K562 (cell line): Measurements from ENCODE around the gene PI4KA. TPM values are rescaled to one million over a fixed set of nuclear protein-coding genes. Genes with fewer than 3 reads are reported as not detected.

Experiments used
- ATAC-seq: fragments of 200-7000 bp; cut with Tn5 transposase; 3 replicates; pipeline ENCODE4 v1.9.1; 2020; ENCODE audit warnings: moderate library complexity
- BruUV-seq: library from RNA; stranded (reverse); fragments of 400-500 nt; replicated peaks from 2 replicates; lab custom pipeline; 2021; lab: Mats Ljungman, UMichigan
- CTCF ChIA-PET: fragments of 300-600 bp; formaldehyde crosslinking; extraction: SDS; loops from one replicate; lab custom pipeline; 2021; ENCODE audit warnings: low intra/inter-chr PET ratio; lab: Yijun Ruan, JAX
- POLR2A ChIA-PET: fragments of 300-600, 350-650 bp; sonication (Branson Sonifier 250); formaldehyde crosslinking; extraction: SDS; loops from one replicate; lab custom pipeline; 2021; ENCODE audit warnings: antibody characterized with exemption, inconsistent platforms; lab: Yijun Ruan, JAX
- DNase-seq, 4 experiments: peaks; one replicate each; pipeline versions ENCODE4 v3.0.0 to v3.0.0-alpha.2; 2011 to 2018; ENCODE audit warnings: low spot score in 3 of 4, mixed read lengths in 3 of 4; ENCODE audit errors: extremely low read depth in 1 of 4
- FAIRE-seq: peaks from 2 replicates; lab custom pipeline; 2011; peaks lifted over from hg19 to GRCh38; lab: Jason Lieb, UNC
- H2AFZ ChIP-seq: 2 replicates; pipeline ENCODE4 v1.6.0; 2011; ENCODE audit warnings: low read depth, low read length, control low read depth, inconsistent platforms
- H3K27ac ChIP-seq: fragments of 200-600 bp; 3 replicates; pipeline ENCODE4 v1.8.0; 2011; ENCODE audit warnings: low read depth, mild to moderate bottlenecking, control low read depth, inconsistent platforms, low read length, moderate library complexity, mixed read lengths; ENCODE audit errors: extremely low read depth
- H3K27me3 ChIP-seq, 2 experiments: fragments of 300-600 bp in 1 of 2; 2 replicates in 1 of 2; 3 replicates in 1 of 2; pipeline versions ENCODE4 v1.6.0 to v1.8.0; 2011; ENCODE audit warnings: inconsistent platforms in 2 of 2, low read length in 2 of 2, mild to moderate bottlenecking in 1 of 2, mixed read lengths in 1 of 2, moderate library complexity in 1 of 2; ENCODE audit not compliant: control insufficient read depth in 2 of 2, insufficient read depth in 2 of 2
- H3K36me3 ChIP-seq: fragments of 300-600 bp; 3 replicates; pipeline ENCODE4 v1.8.0; 2011; ENCODE audit warnings: mild to moderate bottlenecking, low read length, inconsistent platforms; ENCODE audit not compliant: control insufficient read depth, insufficient read depth
- H3K4me1 ChIP-seq, 2 experiments: fragments of 200-600 bp in 1 of 2; replicated peaks in 1 of 2; 2 replicates in 1 of 2; 3 replicates in 1 of 2; pipeline versions ENCODE4 v1.5.1 to v1.8.0; 2011; ENCODE audit warnings: inconsistent platforms in 2 of 2, low read length in 2 of 2, mild to moderate bottlenecking in 1 of 2, mixed read lengths in 1 of 2, moderate library complexity in 1 of 2; ENCODE audit not compliant: control insufficient read depth in 2 of 2, insufficient read depth in 2 of 2
- H3K4me2 ChIP-seq: 2 replicates; pipeline ENCODE4 v1.6.1; 2011; ENCODE audit warnings: low read length, control low read depth, inconsistent platforms, mixed read lengths; ENCODE audit not compliant: insufficient read depth
- H3K4me3 ChIP-seq: fragments of 200-600 bp; sonication (generic), shearing (Covaris generic); 2 replicates; pipeline ENCODE4 v1.5.1; 2016; ENCODE audit warnings: control low read depth, inconsistent platforms
- H3K79me2 ChIP-seq: fragments of 200-600 bp; 3 replicates; pipeline ENCODE4 v1.8.0; 2011; ENCODE audit warnings: low read length, inconsistent platforms; ENCODE audit not compliant: control insufficient read depth, insufficient read depth
- H3K9ac ChIP-seq, 2 experiments: 2 replicates each; pipeline versions ENCODE4 v1.6.0 to v1.6.1; 2011; ENCODE audit warnings: low read depth in 2 of 2, low read length in 2 of 2, control low read depth in 1 of 2, inconsistent platforms in 1 of 2, mild to moderate bottlenecking in 1 of 2, mixed read lengths in 1 of 2; ENCODE audit not compliant: insufficient read depth in 1 of 2
- H3K9me1 ChIP-seq: one replicate; pipeline ENCODE4 v1.6.0; 2011; ENCODE audit warnings: inconsistent platforms, mild to moderate bottlenecking, low read length, moderate library complexity; ENCODE audit not compliant: control insufficient read depth, insufficient read depth
- H3K9me3 ChIP-seq: replicated peaks from 2 replicates; pipeline ENCODE4 v1.5.1; 2011; ENCODE audit warnings: low read depth, low read length, inconsistent platforms; ENCODE audit not compliant: control insufficient read depth, insufficient read depth
- H4K20me1 ChIP-seq: replicated peaks from 2 replicates; pipeline ENCODE4 v1.6.1; 2011; ENCODE audit warnings: low read length, inconsistent platforms, mixed read lengths; ENCODE audit not compliant: control insufficient read depth, insufficient read depth
- CEBPG ChIP-seq, 3 experiments: fragments of 200-800 bp in 1 of 3; sonication (Bioruptor generic) in 1 of 3; sonication (generic) in 1 of 3; formaldehyde crosslinking in 1 of 3; IDR thresholded peaks in 2 of 3; conservative IDR thresholded peaks in 1 of 3; 2 replicates each; pipeline versions ENCODE4 v1.6.1 to v1.8.0; 2016 to 2022; ENCODE audit warnings: missing compliant biosample characterization in 2 of 3, missing genetic modification characterization in 2 of 3, mild to moderate bottlenecking in 1 of 3, missing genetic modification reagents in 1 of 3
- KLF13 ChIP-seq: fragments of 450-650 bp; IDR thresholded peaks from 2 replicates; pipeline ENCODE4 v1.6.1; 2016; ENCODE audit warnings: missing genetic modification characterization, low read depth, mild to moderate bottlenecking, missing compliant biosample characterization, moderate library complexity, borderline replicate concordance
- LARP7 ChIP-seq: fragments of 450-650 bp; IDR thresholded peaks from 2 replicates; pipeline ENCODE4 v1.6.1; 2016
- NFATC3 ChIP-seq: fragments of 450-650 bp; IDR thresholded peaks from 2 replicates; pipeline ENCODE4 v1.6.1; 2017; ENCODE audit warnings: mild to moderate bottlenecking
- POLR2A ChIP-seq: fragments of 450-650 bp; conservative IDR thresholded peaks from 2 replicates; pipeline ENCODE4 v1.6.1; 2016
- SMAD3 ChIP-seq: fragments of 450-650 bp; formaldehyde crosslinking; conservative IDR thresholded peaks from 2 replicates; pipeline ENCODE4 v1.4.0; 2020; ENCODE audit warnings: mild to moderate bottlenecking
- SMAD4 ChIP-seq: fragments of 250-450 bp; sonication (Bioruptor Pico); conservative IDR thresholded peaks from 2 replicates; pipeline ENCODE4 v1.8.0; 2021; ENCODE audit warnings: inconsistent platforms, mild to moderate bottlenecking, moderate library complexity
- SRSF7 ChIP-seq: fragments of 200-400 bp; formaldehyde crosslinking; optimal IDR thresholded peaks from 2 replicates; pipeline ENCODE3; 2017; ENCODE audit warnings: mild to moderate bottlenecking, low read depth, low read length
- STAT5A ChIP-seq: IDR thresholded peaks from 2 replicates; pipeline ENCODE4 v1.6.1; 2012; ENCODE audit warnings: low read length, inconsistent platforms, borderline replicate concordance
- ZNF23 ChIP-seq: fragments of 250-450 bp; sonication (Bioruptor Pico); IDR thresholded peaks from 2 replicates; pipeline ENCODE4 v1.4.0; 2020; ENCODE audit warnings: mild to moderate bottlenecking
- ZNF444 ChIP-seq: fragments of 250-450 bp; sonication (Bioruptor Pico); IDR thresholded peaks from 2 replicates; pipeline ENCODE4 v1.4.0; 2020; ENCODE audit warnings: mild to moderate bottlenecking, moderate library complexity
- WGBS: fragments of 100-300 bp; shearing (Covaris generic); methylation state at CpG from one replicate; pipeline ENCODE4 v1.1.6; 2016; ENCODE audit warnings: low coverage, mixed read lengths; ENCODE audit not compliant: insufficient coverage; ENCODE audit errors: missing lambda C conversion rate; 5-methylcytosine and 5-hydroxymethylcytosine counted together
- in situ Hi-C: fragments of 300-500 bp; cut with MboI; formaldehyde crosslinking; loops from 4 replicates; pipeline ENCODE4 v1.15.0; 2018; ENCODE audit warnings: inconsistent platforms, mixed read lengths
- intact Hi-C: fragments of 100-400 bp; cut with micrococcal nuclease; formaldehyde crosslinking; loops from 2 replicates; pipeline ENCODE4 v1.14.2; 2022
- polyA plus RNA-seq, 8 experiments: library from polyadenylated mRNA; depleted of rRNA in 4 of 8; stranded (reverse) in 5 of 8; unstranded in 3 of 8; fragments of >200 nt; fragmentation: Nextera tagmentation in 2 of 8; fragmentation: Illumina TruSeq in 1 of 8; extraction: Ambion mirVana in 2 of 8; extraction: Trizol in 1 of 8; gene quantifications; 2 replicates each; pipeline versions ENCODE4 v1.2.1 to v1.2.3, GENCODE V29; 2011 to 2014; ENCODE audit warnings: inconsistent platforms in 1 of 8, missing spikeins in 1 of 8
- total RNA-seq, 7 experiments: library from RNA; depleted of rRNA in 6 of 7; stranded (reverse); fragments of >200 nt in 6 of 7; fragmentation: Illumina TruSeq in 2 of 7; extraction: Trizol in 2 of 7; gene quantifications; 2 replicates each; pipeline versions ENCODE4 v1.2.1 to v1.2.3, GENCODE V29; 2011 to 2021; ENCODE audit warnings: low replicate concordance in 1 of 7
- TF ChIP-seq, protein P1 (sequence below): fragments of 250-450 bp; sonication (Bioruptor Pico); IDR thresholded peaks from 2 replicates; pipeline ENCODE4 v1.8.0; 2022; ENCODE audit warnings: inconsistent platforms, mild to moderate bottlenecking, moderate library complexity, borderline replicate concordance
- TF ChIP-seq, protein P2 (sequence below): fragments of 250-450 bp; sonication (Bioruptor Pico); IDR thresholded peaks from 2 replicates; pipeline ENCODE4 v1.8.0; 2022; ENCODE audit warnings: moderate library complexity, mild to moderate bottlenecking, inconsistent platforms
- TF ChIP-seq, protein P3 (sequence below): fragments of 250-450 bp; sonication (Bioruptor Pico); IDR thresholded peaks from 2 replicates; pipeline ENCODE4 v1.4.0; 2020; ENCODE audit warnings: mild to moderate bottlenecking, moderate library complexity, borderline replicate concordance

Gene PI4KA
- total and polyA plus RNA-seq, 9 of the 15 experiments (the other 6 are each of a cell fraction or from before 2014, with no cell fraction given) = 7.3 to 187 (median 84.7) TPM

DNA sequence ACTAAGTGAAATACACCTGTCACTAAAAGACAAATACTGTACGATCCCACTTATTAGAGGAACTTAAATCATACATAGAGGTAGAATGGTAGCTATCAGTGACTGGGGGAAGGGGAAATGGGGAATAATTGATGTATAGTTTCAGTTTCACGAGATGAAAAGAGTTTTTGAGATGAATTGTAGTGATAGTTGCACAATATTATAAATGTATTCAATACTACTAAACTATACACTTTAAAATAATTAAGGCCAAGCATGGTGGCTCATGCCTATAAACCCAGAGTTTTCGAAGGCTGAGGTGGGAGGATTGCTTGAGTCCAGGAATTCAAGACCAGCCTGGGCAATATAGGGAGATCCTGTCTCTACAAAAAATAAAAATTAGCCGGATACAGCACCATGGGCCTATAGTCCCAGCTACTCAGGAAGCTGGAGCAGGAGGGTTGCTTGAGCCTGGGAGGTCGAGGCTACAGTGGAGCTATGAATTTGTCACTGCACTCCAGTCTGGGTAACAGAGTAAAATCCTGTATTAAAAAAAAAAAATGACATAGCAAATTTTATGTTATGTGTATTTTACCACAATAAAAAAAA lies 44.3 kb downstream of the PI4KA start:
- Histone ChIP-seq H3K4me2 (no peak overlapping the region), H2AFZ (no peak overlapping the region), H3K9ac (no peak overlapping the region), H3K4me3 (no peak overlapping the region), H4K20me1 (no peaks in the 10 kb centered on the region), H3K79me2 (no peaks in the 10 kb centered on the region), H3K27me3 (no peaks in the 10 kb centered on the region), H3K27ac (no peak overlapping the region), H3K9me3 (no peaks in the 10 kb centered on the region), H3K4me1 (no peaks in the 10 kb centered on the region), H3K36me3 (peaks cover 77% of the 10 kb centered on the region), H3K9me1 (no peaks in the 10 kb centered on the region)
- BruUV-seq = no TSS peak
- intact Hi-C loops = no loop called here
- DNase-seq (no peak), ATAC-seq (no peak), FAIRE-seq (no peak)
- WGBS = 79% methylated on average over 5 of the region's 5 CpGs
- ChIA-PET CTCF (no interaction called here), POLR2A (interaction anchor here (0.6 to 15.3 kb wide), 4 partner anchors 9 to 45 kb away, joined by 3 to 172 read pairs (median 4); no protein-coding TSS in a partner anchor)
- in situ Hi-C loops = no loop called here
- TF ChIP-seq ZNF23 (CRISPR knock-in tag) (no peak), SMAD4 (CRISPR knock-in tag) (0 out of 2 replicates have a peak, but pooled peaks have one; percentile 40), LARP7 (no peak), NFATC3 (no peak), POLR2A (no peak), SMAD3 (0 out of 2 replicates have a peak, but pooled peaks have one; percentile 19), KLF13 (0 out of 2 replicates have a peak, but pooled peaks have one; percentile 32), STAT5A (no peak), CEBPG (CRISPR knock-in tag; IDR thresholded peaks at IDR 0.05) (no peak), CEBPG (tag; conservative IDR thresholded peaks at IDR 0.05 in 1 of 2, IDR thresholded peaks at IDR 0.05 in 1 of 2) (peak; percentile 27 to 82; a peak in 2 of 4 replicates), ZNF444 (CRISPR knock-in tag) (peak; percentile 27; the same call in 1 of the 2 replicates), SRSF7 (no peak)
- TF ChIP-seq, protein P1, sequence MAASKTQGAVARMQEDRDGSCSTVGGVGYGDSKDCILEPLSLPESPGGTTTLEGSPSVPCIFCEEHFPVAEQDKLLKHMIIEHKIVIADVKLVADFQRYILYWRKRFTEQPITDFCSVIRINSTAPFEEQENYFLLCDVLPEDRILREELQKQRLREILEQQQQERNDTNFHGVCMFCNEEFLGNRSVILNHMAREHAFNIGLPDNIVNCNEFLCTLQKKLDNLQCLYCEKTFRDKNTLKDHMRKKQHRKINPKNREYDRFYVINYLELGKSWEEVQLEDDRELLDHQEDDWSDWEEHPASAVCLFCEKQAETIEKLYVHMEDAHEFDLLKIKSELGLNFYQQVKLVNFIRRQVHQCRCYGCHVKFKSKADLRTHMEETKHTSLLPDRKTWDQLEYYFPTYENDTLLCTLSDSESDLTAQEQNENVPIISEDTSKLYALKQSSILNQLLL (CRISPR knock-in tag) = 0 out of 2 replicates have a peak, but pooled peaks have one; percentile 12
- TF ChIP-seq, protein P2, sequence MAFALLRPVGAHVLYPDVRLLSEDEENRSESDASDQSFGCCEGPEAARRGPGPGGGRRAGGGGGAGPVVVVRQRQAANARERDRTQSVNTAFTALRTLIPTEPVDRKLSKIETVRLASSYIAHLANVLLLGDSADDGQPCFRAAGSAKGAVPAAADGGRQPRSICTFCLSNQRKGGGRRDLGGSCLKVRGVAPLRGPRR (CRISPR knock-in tag) = peak; percentile 17; the same call in 1 of the 2 replicates
- TF ChIP-seq, protein P3, sequence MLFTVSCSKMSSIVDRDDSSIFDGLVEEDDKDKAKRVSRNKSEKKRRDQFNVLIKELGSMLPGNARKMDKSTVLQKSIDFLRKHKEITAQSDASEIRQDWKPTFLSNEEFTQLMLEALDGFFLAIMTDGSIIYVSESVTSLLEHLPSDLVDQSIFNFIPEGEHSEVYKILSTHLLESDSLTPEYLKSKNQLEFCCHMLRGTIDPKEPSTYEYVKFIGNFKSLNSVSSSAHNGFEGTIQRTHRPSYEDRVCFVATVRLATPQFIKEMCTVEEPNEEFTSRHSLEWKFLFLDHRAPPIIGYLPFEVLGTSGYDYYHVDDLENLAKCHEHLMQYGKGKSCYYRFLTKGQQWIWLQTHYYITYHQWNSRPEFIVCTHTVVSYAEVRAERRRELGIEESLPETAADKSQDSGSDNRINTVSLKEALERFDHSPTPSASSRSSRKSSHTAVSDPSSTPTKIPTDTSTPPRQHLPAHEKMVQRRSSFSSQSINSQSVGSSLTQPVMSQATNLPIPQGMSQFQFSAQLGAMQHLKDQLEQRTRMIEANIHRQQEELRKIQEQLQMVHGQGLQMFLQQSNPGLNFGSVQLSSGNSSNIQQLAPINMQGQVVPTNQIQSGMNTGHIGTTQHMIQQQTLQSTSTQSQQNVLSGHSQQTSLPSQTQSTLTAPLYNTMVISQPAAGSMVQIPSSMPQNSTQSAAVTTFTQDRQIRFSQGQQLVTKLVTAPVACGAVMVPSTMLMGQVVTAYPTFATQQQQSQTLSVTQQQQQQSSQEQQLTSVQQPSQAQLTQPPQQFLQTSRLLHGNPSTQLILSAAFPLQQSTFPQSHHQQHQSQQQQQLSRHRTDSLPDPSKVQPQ (CRISPR knock-in tag) = peak; percentile 29; the same call in 1 of the 2 replicates
